Stimulated activated CD4-positive, alpha-beta T cell treated with anti-CD3 and anti-CD28 coated beads, TNF-alpha, amount 100 ng/mL, for 4 hours (primary cell): Measurements from ENCODE around the gene PDCD4.
"Not testable (repeated sequence)": the region's sequence is repeated elsewhere in the genome, so short reads cannot be mapped to it uniquely, and the experiment has no call there.

ENCODE experiments used
- DNase-seq, 3 experiments: peaks; one replicate each; pipeline ENCODE4 v3.0.0-alpha.2; 2020; ENCODE audit warnings: low read depth in 3 of 3

PDCD4 gene

DNA sequence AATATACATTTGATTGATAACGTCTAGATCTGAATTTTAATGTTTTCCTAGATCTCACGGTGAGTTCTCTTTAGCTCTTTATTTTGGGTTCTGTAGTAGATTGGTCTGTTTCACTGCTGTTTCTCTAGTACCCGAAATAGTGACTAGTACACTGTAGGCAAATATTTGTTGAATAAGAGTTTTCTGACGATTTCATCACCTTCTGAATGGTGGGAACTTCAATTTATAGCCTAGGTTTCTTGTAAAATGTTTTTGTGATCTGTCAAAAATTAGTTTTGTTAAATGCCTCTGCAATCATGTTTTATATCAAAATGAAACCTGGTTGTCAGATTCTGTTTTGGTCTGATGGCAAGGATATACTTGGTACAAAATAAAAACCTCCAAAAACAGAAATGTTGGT lies 10.2 kb downstream of the PDCD4 start:
- DNase-seq = no peak

GRCh38 chr10:110883924-110884323 lies 12.2 kb downstream of the PDCD4 start:
- no peak for DNase-seq

GRCh38 chr10:110885932-110886674 lies 14.4 kb downstream of the PDCD4 start:
- DNase-seq = no peak

DNA sequence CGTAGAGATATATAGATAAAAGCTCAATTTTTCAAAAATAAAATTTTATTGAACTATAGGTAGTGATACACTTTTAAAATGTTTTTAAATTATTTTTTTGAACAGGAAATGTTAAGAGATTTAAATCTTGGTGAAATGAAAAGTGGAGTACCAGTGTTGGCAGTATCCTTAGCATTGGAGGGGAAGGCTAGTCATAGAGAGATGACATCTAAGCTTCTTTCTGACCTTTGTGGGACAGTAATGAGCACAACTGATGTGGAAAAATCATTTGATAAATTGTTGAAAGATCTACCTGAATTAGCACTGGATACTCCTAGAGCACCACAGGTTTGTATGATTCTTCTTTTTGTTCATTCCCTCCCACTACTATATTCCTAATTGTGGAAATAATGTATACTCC lies 15.8 kb downstream of the PDCD4 start:
- no peak for DNase-seq

DNA sequence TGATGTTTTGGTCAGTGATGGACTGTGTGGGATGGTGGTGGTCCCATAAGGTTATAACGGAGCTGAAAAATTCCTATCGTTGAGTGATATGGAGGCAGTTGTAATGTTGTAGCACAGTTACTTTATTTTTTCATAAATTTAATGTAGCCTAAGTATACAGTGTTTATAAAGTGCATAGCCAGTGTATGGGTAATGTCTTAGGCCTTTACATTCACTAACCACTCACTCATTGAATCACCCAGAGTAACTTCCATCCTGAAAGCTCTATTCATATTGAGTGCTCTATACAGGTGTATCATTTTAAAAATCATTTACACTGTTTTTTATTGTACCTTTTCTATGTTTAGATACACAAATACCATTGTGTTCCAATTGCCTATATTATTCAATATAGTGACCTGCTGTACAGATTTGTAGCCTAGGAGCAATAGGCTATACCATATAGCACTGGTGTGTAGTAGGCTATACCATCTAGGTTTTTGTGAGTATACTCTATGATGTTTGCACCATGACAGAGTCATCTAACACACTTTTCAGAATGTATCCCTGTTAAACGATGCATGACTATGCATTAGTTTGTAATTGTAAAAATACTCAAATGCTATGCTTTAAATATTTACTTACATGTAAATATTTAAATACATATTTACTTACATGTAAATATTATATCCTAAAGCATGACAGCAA lies 21.0 kb downstream of the PDCD4 start:
- no peak for DNase-seq

DNA sequence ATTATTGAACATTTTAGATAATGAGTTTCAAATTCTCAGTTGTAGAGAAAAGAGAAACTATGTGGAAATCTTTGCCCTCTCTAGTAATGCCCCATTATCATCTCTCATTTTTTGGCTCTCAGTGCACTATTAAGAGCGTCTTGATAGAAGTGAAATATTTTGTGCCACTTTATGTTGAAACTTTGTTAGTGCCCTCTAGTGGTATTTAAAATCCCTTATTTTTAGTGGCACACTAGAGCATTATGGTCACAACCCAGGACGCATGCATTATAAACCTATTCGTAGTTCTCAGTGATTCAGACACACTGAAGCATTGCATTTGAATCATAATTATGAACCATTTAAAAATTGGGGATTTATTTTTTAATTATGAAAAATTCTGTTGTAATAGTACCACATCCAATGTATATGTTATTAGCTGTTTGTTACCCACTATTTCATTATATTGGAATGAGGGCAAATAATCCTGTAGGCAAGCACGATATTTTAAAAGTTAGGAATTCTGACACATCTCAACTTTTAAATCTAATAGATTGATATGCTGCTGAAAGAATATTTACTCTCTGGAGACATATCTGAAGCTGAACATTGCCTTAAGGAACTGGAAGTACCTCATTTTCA lies 21.9 kb downstream of the PDCD4 start:
- no peak for DNase-seq

- no peak for DNase-seq
Observed at GRCh38 chr10:110897184-110897583, 25.5 kb downstream of the PDCD4 start.

DNA sequence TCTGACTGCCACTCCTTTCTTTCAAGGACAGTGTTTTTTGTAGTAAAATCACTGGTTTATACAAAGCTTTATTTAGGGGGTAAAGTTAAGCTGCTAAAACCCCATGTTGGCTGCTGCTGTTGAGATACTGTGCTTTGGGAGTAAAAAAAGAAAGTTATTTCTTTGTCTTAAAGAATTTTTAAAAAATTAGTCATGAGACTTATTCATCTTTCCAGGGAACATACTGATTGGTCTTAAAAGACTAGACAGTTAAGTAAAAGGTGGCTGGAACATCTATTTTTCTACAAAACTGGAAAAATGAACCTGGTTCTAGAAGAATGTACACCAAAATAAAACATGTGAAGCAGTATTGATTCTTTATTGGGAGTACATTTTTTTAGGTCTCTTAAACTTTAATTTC lies 26.7 kb downstream of the PDCD4 start:
- no peak for DNase-seq

- DNase-seq = no peak
Observed at GRCh38 chr10:110900983-110901382, 29.3 kb downstream of the PDCD4 start.

DNA sequence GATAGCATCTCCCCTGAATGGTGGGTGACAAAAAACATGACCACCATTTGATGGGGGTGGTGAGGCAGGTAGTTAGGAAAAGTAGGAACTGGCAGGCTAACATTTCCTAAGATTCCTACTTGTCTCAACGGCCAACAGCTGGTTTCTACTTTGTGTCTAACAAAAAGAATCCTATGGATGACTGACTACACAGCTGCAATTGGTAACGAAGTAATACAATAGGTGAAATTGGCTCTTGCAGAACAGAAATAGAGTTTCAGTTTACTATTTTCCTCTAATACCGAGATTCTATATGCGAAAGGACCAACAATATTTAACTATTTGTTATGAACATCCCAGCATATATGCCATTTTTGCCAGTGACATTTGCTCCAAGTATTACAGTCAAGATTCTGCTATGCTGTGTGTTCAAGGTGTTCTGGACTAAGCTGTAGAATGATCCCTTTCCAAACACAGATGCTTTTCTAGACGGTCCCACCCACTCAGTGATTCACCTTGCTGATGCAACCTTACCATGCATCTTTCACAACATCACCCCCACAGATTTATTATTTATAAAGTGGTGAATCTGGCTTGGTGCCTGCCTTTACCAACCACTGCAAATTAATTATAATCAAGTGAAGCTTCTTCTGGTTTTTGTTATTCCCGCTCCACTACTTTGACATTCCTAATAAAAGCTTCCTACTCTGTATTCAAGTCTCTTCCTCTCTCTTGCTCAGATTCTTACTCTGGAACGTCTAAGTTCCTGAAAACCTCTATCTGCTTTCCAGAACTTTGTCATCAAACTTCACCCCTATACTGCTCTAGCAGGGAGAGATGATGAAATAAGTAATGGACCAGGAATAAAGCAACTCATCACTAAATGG lies 30.5 kb downstream of the PDCD4 start:
- peak in 2 of 3 experiments; percentile 17 to 24 for DNase-seq

DNA sequence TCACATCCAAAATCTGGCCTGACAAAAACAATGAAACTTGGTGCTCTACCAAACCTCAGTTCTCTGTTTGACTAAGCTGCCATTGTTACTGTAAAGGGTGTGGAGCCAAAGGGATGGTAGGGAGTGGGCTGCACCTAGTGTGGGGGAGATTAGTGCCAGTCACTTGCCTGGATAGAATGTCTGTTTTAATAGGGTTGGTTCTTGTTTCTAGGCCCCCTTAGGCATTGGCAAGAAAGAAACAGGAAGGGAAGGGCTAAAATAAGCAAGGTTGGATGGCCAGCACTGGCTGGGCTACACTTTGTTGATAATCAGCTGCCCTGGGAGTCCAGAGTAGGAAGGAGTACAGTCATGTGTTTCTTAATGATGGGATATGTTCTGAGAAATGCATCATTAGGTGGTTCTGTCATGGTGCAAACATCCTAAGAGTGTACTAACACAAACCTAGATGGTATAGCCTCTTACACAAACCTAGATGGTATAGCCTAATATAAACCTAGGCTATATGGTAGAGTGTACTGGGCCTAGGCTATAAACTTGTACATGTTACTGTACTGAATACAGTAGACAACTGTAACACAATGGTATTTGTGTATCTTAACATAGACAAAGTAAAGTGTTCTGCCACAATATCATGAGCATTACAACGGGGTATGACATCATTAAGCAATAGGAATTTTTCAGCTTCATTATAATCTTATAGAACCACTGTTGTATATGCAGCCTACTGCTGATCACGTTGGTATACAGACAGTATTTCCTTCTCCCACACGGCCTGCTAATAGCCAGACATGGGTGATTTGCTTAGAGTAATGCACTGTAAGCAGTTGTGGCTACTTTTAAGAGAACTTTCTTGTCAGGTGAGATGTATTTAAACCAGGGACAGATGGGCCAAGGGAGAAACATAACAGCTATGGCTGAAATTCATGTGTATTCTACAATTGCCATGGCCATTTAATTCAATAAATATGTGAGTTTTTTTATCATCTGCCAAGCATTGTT lies 31.9 kb downstream of the PDCD4 start:
- DNase-seq = no peak

- no peak for DNase-seq
Observed at GRCh38 chr10:110910138-110910537, 38.4 kb downstream of the PDCD4 start.

GRCh38 chr10:110912374-110912773 lies 40.6 kb downstream of the PDCD4 start:
- DNase-seq = no peak

DNA sequence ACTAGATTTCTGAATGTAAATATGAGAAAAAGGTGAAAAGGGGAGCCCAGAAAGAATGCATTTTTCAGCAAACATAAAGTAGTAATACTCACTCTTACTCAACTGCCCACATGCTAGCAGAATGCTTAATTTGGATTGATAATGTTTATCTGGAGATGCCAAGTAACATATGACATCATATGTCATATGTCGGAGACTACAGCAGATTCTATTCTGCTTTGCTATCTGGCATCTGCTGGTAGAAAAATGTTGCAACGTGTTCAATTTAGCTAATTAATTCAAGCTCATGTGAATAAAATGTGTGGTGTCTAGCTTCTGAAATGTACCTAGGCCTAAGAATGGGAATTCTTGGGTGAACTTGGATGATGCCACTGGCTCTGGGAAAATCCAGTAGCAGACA lies 42.7 kb downstream of the PDCD4 start:
- no peak for DNase-seq

- DNase-seq = no peak
Observed at GRCh38 chr10:110915035-110915434, 43.3 kb downstream of the PDCD4 start.

- DNase-seq = not testable (repeated sequence)
Observed at GRCh38 chr10:110915600-110915999, 43.9 kb downstream of the PDCD4 start.

DNA sequence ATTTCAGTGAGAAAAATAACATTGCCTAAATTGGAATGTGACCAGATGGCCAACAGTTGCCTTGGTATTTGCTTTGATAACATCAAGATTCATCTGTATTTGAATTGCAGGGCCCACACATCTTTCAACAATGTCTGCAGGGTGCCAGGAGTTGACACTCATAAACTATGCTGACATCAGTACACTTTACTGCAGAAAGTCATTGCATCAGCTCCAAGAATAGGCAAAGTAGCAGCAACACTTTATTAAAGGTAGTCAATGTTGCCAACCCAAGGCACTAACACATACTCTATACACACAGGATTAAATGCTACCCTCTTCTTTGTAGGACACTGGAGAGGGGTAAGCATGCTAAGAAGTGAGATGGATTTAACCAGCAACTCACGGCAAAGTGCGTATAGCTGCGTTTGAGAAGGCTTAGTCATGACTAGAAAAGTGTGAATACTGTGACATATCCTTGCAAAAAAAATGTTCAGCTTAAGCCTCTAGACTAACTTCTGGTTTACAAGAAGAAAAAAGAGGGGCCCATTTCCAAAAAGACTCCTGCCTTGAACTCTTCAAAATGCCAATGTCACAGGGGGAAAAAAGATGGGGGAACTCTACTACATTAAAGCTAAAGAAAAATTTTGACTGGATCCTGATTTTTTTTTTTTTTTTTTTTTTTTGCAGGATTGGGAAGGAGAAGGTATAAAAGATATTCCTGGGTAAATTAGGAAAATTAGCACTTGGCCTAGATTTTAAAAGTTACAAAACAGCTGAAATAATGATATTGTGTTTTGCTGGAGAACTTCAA lies 45.0 kb downstream of the PDCD4 start:
- DNase-seq = no peak

DNA sequence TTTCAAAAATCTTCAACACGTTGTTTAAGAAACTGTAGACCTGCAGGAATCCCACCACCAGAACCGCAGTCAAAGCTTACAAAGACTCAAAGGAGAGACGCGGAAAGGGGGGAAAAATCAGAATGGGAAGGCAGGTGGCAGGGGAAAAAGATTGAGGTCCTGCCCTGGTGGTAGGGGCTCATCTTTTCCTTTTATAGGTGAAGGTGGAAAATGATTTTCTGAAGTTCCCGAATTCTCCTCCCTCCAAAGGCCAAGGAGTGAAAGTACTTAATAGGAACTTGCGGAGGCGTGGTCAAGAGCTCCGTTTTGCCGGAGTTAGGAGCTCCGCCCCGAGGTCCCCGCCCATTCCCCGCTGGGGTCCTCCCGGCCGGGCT lies 46.5 kb downstream of the PDCD4 start:
- peak; percentile 62 to 75 (median 63) for DNase-seq

DNA sequence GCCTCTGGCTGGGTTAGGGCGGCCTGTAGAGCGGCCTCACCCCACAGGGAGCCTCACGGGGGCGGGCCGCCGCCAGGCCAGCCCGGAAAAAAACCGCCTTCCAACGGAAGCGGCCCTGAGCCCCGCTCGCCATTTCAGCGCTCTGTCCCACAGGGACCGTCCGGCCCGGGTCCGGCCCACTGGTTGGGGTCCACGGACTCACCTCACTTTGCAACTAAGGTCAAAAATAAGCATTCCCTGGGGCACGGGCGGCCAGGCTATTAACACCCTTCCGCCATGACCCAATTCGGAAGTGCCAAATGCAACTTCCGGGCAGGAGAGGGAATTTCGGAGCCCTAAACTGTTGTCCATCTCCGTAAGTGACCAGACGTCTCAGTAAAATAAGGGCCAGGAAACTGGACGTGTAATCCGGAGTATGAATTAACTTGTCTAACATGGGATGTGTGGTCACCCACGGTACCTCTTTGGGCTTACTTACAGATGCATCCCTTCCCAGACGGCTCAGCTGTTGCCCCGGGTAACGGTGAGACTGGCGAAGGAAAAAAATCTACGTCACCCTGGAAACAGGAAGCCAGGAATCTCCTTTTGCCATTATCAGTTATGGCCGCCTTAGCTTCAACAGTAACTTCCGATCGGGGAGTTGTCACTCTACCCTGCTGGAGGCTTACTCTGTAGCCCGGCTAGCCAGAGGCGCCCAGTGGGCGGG lies 47.1 kb downstream of the PDCD4 start, which contains the start of gene BBIP1:
Gene BBIP1 (minus strand): TSS at position 538 of the 706 bp plus-strand sequence. CDS start 1,023 bp downstream, outside the sequence.
- DNase-seq = no peak
